HepG2 (cell line): ENCODE results near the gene SLC16A5. TPM values are rescaled to one million over a fixed set of nuclear protein-coding genes. Genes with fewer than 3 reads are reported as not detected.
A peak's percentile ranks its signal among the peaks of the same experiment; 100 is the strongest.

ENCODE experiments used
- AGO2 ChIP-seq: fragments of 200-400 bp; formaldehyde crosslinking; optimal IDR thresholded peaks from 2 replicates; pipeline ENCODE3; 2017; ENCODE audit warnings: mild to moderate bottlenecking, low read depth, low read length, moderate library complexity
- GABPB1 ChIP-seq: IDR thresholded peaks from 2 replicates; pipeline ENCODE4 v1.6.1; 2016; ENCODE audit warnings: mild to moderate bottlenecking, missing genetic modification reagents, moderate library complexity, missing compliant biosample characterization
- HES4 ChIP-seq: sonication (generic); formaldehyde crosslinking; IDR thresholded peaks from 2 replicates; pipeline ENCODE4 v1.9.0; 2021; ENCODE audit warnings: mild to moderate bottlenecking, missing genetic modification reagents, borderline replicate concordance
- HNRNPL ChIP-seq: fragments of 200-400 bp; formaldehyde crosslinking; IDR thresholded peaks from 2 replicates; pipeline ENCODE4 v1.6.1; 2017; ENCODE audit warnings: mild to moderate bottlenecking, low read depth, low read length
- KDM5A ChIP-seq: fragments of 200-600 bp; sonication (generic); IDR thresholded peaks from 2 replicates; pipeline ENCODE4 v1.7.0; 2018; ENCODE audit warnings: antibody characterized with exemption, mild to moderate bottlenecking, low read length, borderline replicate concordance
- NCOA1 ChIP-seq: sonication (generic); formaldehyde crosslinking; IDR thresholded peaks from 2 replicates; pipeline ENCODE4 v1.9.0; 2021; ENCODE audit warnings: missing genetic modification reagents
- PHF5A ChIP-seq: IDR thresholded peaks from one replicate; pipeline ENCODE4 v1.6.1; 2018; ENCODE audit warnings: low read depth, missing genetic modification reagents; ENCODE audit not compliant: unreplicated experiment
- SRSF1 ChIP-seq: fragments of 200-400 bp; formaldehyde crosslinking; optimal IDR thresholded peaks from 2 replicates; pipeline ENCODE3; 2017; ENCODE audit warnings: mild to moderate bottlenecking, low read depth, low read length, moderate library complexity
- TBL1XR1 ChIP-seq: fragments of 150-350 bp; IDR thresholded peaks from 2 replicates; pipeline ENCODE4 v1.6.1; 2014; ENCODE audit warnings: borderline replicate concordance, low read length; ENCODE audit not compliant: partially characterized antibody
- ZNF143 ChIP-seq: sonication (generic); formaldehyde crosslinking; IDR thresholded peaks from 2 replicates; pipeline ENCODE4 v1.4.0; 2020; ENCODE audit warnings: missing genetic modification reagents
- ZNF20 ChIP-seq: sonication (generic); formaldehyde crosslinking; IDR thresholded peaks from 2 replicates; pipeline ENCODE4 v1.4.0; 2020; ENCODE audit warnings: mild to moderate bottlenecking, moderate library complexity, missing genetic modification reagents
- ZNF678 ChIP-seq: sonication (generic); formaldehyde crosslinking; IDR thresholded peaks from 2 replicates; pipeline ENCODE4 v1.4.0; 2020; ENCODE audit warnings: mild to moderate bottlenecking, missing genetic modification reagents
- polyA plus RNA-seq, 8 experiments: library from polyadenylated mRNA; depleted of rRNA in 3 of 8; stranded (reverse) in 7 of 8; unstranded in 1 of 8; fragments of >200 nt; fragmentation: Illumina TruSeq in 4 of 8; extraction: Trizol in 4 of 8; gene quantifications; 2 replicates each; pipeline versions ENCODE4 v1.2.1 to v1.2.3, GENCODE V29; 2011 to 2016; ENCODE audit warnings: low read depth in 4 of 8, missing spikeins in 1 of 8, mixed read lengths in 1 of 8; ENCODE audit not compliant: insufficient read depth in 1 of 8
- total RNA-seq, 5 experiments: library from RNA; depleted of rRNA; stranded (reverse); fragments of >200 nt; fragmentation: Illumina TruSeq; extraction: Trizol; gene quantifications; 2 replicates each; pipeline ENCODE4 v1.2.3, GENCODE V29; 2016; ENCODE audit warnings: low read depth in 1 of 5
- TF ChIP-seq, protein P1 (sequence below): sonication (generic); formaldehyde crosslinking; IDR thresholded peaks from 2 replicates; pipeline ENCODE4 v1.4.0; 2020; ENCODE audit warnings: missing genetic modification reagents
- TF ChIP-seq, protein P2 (sequence below): sonication (generic); formaldehyde crosslinking; IDR thresholded peaks from 2 replicates; pipeline ENCODE4 v1.5.1; 2020; ENCODE audit warnings: mild to moderate bottlenecking, missing genetic modification reagents, moderate library complexity
- TF ChIP-seq, protein P3 (sequence below): sonication (generic); formaldehyde crosslinking; IDR thresholded peaks from 2 replicates; pipeline ENCODE4 v1.4.0; 2020; ENCODE audit warnings: missing genetic modification reagents
- TF ChIP-seq, protein P4 (sequence below): fragments of 450-650 bp; IDR thresholded peaks from 2 replicates; pipeline ENCODE4 v1.6.1; 2017; ENCODE audit warnings: mild to moderate bottlenecking
- TF ChIP-seq, protein P5 (sequence below): IDR thresholded peaks from 2 replicates; pipeline ENCODE4 v1.6.1; 2016; ENCODE audit warnings: low read depth

Gene SLC16A5
- total and polyA plus RNA-seq, 2 of the 13 experiments (the other 11 are each of a cell fraction or from before 2014, with no cell fraction given): 0.69 to 5.6 TPM

DNA sequence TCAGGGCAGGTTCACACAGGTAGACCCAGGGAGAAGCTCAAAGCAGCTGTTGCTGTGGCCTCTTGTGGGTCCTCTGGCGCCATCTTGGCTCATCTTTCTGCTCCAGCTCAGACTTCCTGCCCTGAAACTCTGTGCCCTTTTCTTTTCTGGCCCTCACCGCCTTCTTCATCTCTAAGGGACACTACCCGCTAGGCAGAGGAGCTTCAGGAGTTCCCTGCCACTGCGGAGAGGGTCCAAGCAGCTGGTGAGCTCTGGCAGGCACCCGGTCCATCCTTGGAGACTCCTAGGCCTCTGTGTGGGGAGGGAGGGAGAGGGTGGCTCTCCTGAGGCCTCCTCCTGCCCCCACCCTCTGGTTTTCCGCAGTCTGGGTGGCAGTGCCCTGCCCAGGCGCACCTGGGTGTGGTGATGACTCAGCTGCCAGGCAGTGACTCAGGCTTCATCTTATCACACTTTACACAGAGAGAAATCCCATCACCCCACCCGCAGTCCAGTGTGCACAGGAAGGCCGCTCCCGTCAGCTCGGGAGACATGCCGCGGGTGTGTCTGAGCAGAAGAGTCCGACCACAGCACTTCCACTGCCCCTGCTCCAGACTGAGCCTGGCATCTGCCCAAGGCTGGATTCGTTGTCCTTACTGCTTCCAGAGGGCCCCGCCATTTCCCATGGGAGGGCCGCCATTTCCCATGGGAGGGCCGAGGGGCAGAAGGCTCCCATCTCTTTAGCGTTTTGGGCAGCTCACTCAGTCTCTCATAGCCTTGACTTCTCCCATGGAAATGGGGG lies 36.5 kb downstream of the SLC16A5 start (continued):
- TF ChIP-seq, protein P1, sequence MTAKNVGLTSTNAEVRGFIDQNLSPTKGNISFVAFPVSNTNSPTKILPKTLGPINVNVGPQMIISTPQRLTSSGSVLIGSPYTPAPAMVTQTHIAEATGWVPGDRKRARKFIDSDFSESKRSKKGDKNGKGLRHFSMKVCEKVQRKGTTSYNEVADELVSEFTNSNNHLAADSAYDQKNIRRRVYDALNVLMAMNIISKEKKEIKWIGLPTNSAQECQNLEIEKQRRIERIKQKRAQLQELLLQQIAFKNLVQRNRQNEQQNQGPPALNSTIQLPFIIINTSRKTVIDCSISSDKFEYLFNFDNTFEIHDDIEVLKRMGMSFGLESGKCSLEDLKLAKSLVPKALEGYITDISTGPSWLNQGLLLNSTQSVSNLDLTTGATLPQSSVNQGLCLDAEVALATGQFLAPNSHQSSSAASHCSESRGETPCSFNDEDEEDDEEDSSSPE (CRISPR knock-in tag): no peak
- no peak for TF ChIP-seq KDM5A
- TF ChIP-seq TBL1XR1: no peak
- TF ChIP-seq HES4 (CRISPR knock-in tag): no peak
- no peak for TF ChIP-seq SRSF1
- TF ChIP-seq ZNF20 (CRISPR knock-in tag): no peak
- no peak for TF ChIP-seq ZNF678 (CRISPR knock-in tag)
- TF ChIP-seq GABPB1 (CRISPR knock-in tag): no peak
- TF ChIP-seq HNRNPL: peak; percentile 99
- TF ChIP-seq, protein P2, sequence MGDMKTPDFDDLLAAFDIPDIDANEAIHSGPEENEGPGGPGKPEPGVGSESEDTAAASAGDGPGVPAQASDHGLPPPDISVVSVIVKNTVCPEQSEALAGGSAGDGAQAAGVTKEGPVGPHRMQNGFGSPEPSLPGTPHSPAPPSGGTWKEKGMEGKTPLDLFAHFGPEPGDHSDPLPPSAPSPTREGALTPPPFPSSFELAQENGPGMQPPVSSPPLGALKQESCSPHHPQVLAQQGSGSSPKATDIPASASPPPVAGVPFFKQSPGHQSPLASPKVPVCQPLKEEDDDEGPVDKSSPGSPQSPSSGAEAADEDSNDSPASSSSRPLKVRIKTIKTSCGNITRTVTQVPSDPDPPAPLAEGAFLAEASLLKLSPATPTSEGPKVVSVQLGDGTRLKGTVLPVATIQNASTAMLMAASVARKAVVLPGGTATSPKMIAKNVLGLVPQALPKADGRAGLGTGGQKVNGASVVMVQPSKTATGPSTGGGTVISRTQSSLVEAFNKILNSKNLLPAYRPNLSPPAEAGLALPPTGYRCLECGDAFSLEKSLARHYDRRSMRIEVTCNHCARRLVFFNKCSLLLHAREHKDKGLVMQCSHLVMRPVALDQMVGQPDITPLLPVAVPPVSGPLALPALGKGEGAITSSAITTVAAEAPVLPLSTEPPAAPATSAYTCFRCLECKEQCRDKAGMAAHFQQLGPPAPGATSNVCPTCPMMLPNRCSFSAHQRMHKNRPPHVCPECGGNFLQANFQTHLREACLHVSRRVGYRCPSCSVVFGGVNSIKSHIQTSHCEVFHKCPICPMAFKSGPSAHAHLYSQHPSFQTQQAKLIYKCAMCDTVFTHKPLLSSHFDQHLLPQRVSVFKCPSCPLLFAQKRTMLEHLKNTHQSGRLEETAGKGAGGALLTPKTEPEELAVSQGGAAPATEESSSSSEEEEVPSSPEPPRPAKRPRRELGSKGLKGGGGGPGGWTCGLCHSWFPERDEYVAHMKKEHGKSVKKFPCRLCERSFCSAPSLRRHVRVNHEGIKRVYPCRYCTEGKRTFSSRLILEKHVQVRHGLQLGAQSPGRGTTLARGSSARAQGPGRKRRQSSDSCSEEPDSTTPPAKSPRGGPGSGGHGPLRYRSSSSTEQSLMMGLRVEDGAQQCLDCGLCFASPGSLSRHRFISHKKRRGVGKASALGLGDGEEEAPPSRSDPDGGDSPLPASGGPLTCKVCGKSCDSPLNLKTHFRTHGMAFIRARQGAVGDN (CRISPR knock-in tag): peak; percentile 11; the same call in 1 of the 2 replicates
- TF ChIP-seq PHF5A (CRISPR knock-in tag): no peak
- TF ChIP-seq, protein P3, sequence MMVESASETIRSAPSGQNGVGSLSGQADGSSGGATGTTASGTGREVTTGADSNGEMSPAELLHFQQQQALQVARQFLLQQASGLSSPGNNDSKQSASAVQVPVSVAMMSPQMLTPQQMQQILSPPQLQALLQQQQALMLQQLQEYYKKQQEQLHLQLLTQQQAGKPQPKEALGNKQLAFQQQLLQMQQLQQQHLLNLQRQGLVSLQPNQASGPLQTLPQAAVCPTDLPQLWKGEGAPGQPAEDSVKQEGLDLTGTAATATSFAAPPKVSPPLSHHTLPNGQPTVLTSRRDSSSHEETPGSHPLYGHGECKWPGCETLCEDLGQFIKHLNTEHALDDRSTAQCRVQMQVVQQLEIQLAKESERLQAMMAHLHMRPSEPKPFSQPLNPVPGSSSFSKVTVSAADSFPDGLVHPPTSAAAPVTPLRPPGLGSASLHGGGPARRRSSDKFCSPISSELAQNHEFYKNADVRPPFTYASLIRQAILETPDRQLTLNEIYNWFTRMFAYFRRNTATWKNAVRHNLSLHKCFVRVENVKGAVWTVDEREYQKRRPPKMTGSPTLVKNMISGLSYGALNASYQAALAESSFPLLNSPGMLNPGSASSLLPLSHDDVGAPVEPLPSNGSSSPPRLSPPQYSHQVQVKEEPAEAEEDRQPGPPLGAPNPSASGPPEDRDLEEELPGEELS: no peak
- no peak for TF ChIP-seq ZNF143 (CRISPR knock-in tag)
- TF ChIP-seq, protein P4, sequence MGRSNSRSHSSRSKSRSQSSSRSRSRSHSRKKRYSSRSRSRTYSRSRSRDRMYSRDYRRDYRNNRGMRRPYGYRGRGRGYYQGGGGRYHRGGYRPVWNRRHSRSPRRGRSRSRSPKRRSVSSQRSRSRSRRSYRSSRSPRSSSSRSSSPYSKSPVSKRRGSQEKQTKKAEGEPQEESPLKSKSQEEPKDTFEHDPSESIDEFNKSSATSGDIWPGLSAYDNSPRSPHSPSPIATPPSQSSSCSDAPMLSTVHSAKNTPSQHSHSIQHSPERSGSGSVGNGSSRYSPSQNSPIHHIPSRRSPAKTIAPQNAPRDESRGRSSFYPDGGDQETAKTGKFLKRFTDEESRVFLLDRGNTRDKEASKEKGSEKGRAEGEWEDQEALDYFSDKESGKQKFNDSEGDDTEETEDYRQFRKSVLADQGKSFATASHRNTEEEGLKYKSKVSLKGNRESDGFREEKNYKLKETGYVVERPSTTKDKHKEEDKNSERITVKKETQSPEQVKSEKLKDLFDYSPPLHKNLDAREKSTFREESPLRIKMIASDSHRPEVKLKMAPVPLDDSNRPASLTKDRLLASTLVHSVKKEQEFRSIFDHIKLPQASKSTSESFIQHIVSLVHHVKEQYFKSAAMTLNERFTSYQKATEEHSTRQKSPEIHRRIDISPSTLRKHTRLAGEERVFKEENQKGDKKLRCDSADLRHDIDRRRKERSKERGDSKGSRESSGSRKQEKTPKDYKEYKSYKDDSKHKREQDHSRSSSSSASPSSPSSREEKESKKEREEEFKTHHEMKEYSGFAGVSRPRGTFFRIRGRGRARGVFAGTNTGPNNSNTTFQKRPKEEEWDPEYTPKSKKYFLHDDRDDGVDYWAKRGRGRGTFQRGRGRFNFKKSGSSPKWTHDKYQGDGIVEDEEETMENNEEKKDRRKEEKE: no peak
- no peak for TF ChIP-seq NCOA1 (CRISPR knock-in tag)
- TF ChIP-seq, protein P5, sequence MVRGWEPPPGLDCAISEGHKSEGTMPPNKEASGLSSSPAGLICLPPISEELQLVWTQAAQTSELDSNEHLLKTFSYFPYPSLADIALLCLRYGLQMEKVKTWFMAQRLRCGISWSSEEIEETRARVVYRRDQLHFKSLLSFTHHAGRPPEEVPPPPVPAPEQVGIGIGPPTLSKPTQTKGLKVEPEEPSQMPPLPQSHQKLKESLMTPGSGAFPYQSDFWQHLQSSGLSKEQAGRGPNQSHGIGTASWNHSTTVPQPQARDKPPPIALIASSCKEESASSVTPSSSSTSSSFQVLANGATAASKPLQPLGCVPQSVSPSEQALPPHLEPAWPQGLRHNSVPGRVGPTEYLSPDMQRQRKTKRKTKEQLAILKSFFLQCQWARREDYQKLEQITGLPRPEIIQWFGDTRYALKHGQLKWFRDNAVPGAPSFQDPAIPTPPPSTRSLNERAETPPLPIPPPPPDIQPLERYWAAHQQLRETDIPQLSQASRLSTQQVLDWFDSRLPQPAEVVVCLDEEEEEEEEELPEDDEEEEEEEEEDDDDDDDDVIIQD (CRISPR knock-in tag): no peak
- peak; percentile 26 for TF ChIP-seq AGO2
